ENCODE results near the gene PTPRN2.

The PTPRN2 gene

GRCh38 chr7:157816086-157816485 lies 771.5 kb downstream of the PTPRN2 start:
- no peak for DNase-seq
- no peak overlapping the region for H3K23ac ChIP-seq (ENCODE audit: low read length)
- no peak overlapping the region for H3K27ac ChIP-seq (ENCODE audit: low read depth, low read length)
- no peak overlapping the region for H4K5ac ChIP-seq (ENCODE audit: low read length)
- H3K36me3 ChIP-seq (ENCODE audit: control insufficient read depth, insufficient read depth, low read length) = no peaks in the 10 kb centered on the region
- no peaks in the 10 kb centered on the region for H3K79me1 ChIP-seq (ENCODE audit: low read length)
- H3K56ac ChIP-seq (ENCODE audit: low read length) = no peak overlapping the region
- no peak overlapping the region for H3K4ac ChIP-seq (ENCODE audit: low read depth, low read length)
- H3K4me1 ChIP-seq (ENCODE audit: control insufficient read depth, low read depth, low read length) = no peaks in the 10 kb centered on the region
- H3K4me2 ChIP-seq (ENCODE audit: low read length) = no peak overlapping the region
- H3K9ac ChIP-seq (ENCODE audit: low read length) = no peak overlapping the region
- no peak overlapping the region for H2AK5ac ChIP-seq (ENCODE audit: low read length)
- H3K4me3 ChIP-seq (ENCODE audit: low read length) = no peak overlapping the region
- no peaks in the 10 kb centered on the region for H3K27me3 ChIP-seq (ENCODE audit: insufficient read depth, low read length, poor library complexity)
- H2BK120ac ChIP-seq (ENCODE audit: low read depth, low read length) = no peak overlapping the region
- no peaks in the 10 kb centered on the region for H3K79me2 ChIP-seq (ENCODE audit: control insufficient read depth, insufficient read depth, low read length)
- WGBS (ENCODE audit: extremely low coverage, insufficient coverage, low lambda C conversion rate) = no CpG with 5 or more reads among the region's 12 CpGs
- H3K18ac ChIP-seq (ENCODE audit: low read length) = no peak overlapping the region
- no peak overlapping the region for H2BK15ac ChIP-seq (replicated peaks; ENCODE audit: low read depth)
- H4K8ac ChIP-seq (ENCODE audit: low read depth, low read length) = no peak overlapping the region
- H2BK5ac ChIP-seq (ENCODE audit: low read length) = no peak overlapping the region

- Histone ChIP-seq H3K18ac (ENCODE audit: low read length) (no peak overlapping the region), H3K4me2 (ENCODE audit: low read length) (no peak overlapping the region), H3K27ac (ENCODE audit: low read depth, low read length) (no peak overlapping the region), H2AK5ac (ENCODE audit: low read length) (no peak overlapping the region), H3K4me3 (ENCODE audit: low read length) (no peak overlapping the region), H4K8ac (ENCODE audit: low read depth, low read length) (no peak overlapping the region), H3K27me3 (ENCODE audit: insufficient read depth, low read length, poor library complexity) (no peaks in the 10 kb centered on the region), H3K4me1 (ENCODE audit: control insufficient read depth, low read depth, low read length) (no peaks in the 10 kb centered on the region), H2BK5ac (ENCODE audit: low read length) (no peak overlapping the region), H2BK120ac (ENCODE audit: low read depth, low read length) (no peak overlapping the region), H3K79me2 (ENCODE audit: control insufficient read depth, insufficient read depth, low read length) (no peaks in the 10 kb centered on the region), H3K23ac (ENCODE audit: low read length) (no peak overlapping the region), H2BK15ac (replicated peaks; ENCODE audit: low read depth) (no peak overlapping the region), H3K79me1 (ENCODE audit: low read length) (no peaks in the 10 kb centered on the region), H3K4ac (ENCODE audit: low read depth, low read length) (no peak overlapping the region), H3K9ac (ENCODE audit: low read length) (no peak overlapping the region), H3K36me3 (ENCODE audit: control insufficient read depth, insufficient read depth, low read length) (no peaks in the 10 kb centered on the region), H4K5ac (ENCODE audit: low read length) (no peak overlapping the region), H3K56ac (ENCODE audit: low read length) (no peak overlapping the region)
- no CpG with 5 or more reads among the region's 10 CpGs for WGBS (ENCODE audit: extremely low coverage, insufficient coverage, low lambda C conversion rate)
- no peak for DNase-seq
Observed at GRCh38 chr7:157815706-157816022, 772.0 kb downstream of the PTPRN2 start.

GRCh38 chr7:157814931-157815705 lies 772.5 kb downstream of the PTPRN2 start:
- H4K5ac ChIP-seq (ENCODE audit: low read length) = no peak overlapping the region
- H3K36me3 ChIP-seq (ENCODE audit: control insufficient read depth, insufficient read depth, low read length) = no peaks in the 10 kb centered on the region
- H3K9ac ChIP-seq (ENCODE audit: low read length) = no peak overlapping the region
- no peak overlapping the region for H2AK5ac ChIP-seq (ENCODE audit: low read length)
- H3K23ac ChIP-seq (ENCODE audit: low read length) = no peak overlapping the region
- WGBS (ENCODE audit: extremely low coverage, insufficient coverage, low lambda C conversion rate) = no CpG with 5 or more reads among the region's 28 CpGs
- no peak overlapping the region for H3K56ac ChIP-seq (ENCODE audit: low read length)
- H3K79me2 ChIP-seq (ENCODE audit: control insufficient read depth, insufficient read depth, low read length) = no peaks in the 10 kb centered on the region
- H2BK120ac ChIP-seq (ENCODE audit: low read depth, low read length) = no peak overlapping the region
- no peak overlapping the region for H3K27ac ChIP-seq (ENCODE audit: low read depth, low read length)
- no peaks in the 10 kb centered on the region for H3K79me1 ChIP-seq (ENCODE audit: low read length)
- no peak overlapping the region for H2BK15ac ChIP-seq (replicated peaks; ENCODE audit: low read depth)
- no peaks in the 10 kb centered on the region for H3K4me1 ChIP-seq (ENCODE audit: control insufficient read depth, low read depth, low read length)
- no peak overlapping the region for H3K18ac ChIP-seq (ENCODE audit: low read length)
- no peak for DNase-seq
- H3K4me3 ChIP-seq (ENCODE audit: low read length) = no peak overlapping the region
- no peak overlapping the region for H3K4me2 ChIP-seq (ENCODE audit: low read length)
- H3K27me3 ChIP-seq (ENCODE audit: insufficient read depth, low read length, poor library complexity) = no peaks in the 10 kb centered on the region
- H3K4ac ChIP-seq (ENCODE audit: low read depth, low read length) = no peak overlapping the region
- no peak overlapping the region for H4K8ac ChIP-seq (ENCODE audit: low read depth, low read length)
- H2BK5ac ChIP-seq (ENCODE audit: low read length) = no peak overlapping the region

GRCh38 chr7:157813741-157814661 lies 773.6 kb downstream of the PTPRN2 start:
- no peaks in the 10 kb centered on the region for H3K27me3 ChIP-seq (ENCODE audit: insufficient read depth, low read length, poor library complexity)
- H4K5ac ChIP-seq (ENCODE audit: low read length) = no peak overlapping the region
- H3K23ac ChIP-seq (ENCODE audit: low read length) = no peak overlapping the region
- no peaks in the 10 kb centered on the region for H3K36me3 ChIP-seq (ENCODE audit: control insufficient read depth, insufficient read depth, low read length)
- H3K9ac ChIP-seq (ENCODE audit: low read length) = no peak overlapping the region
- H3K56ac ChIP-seq (ENCODE audit: low read length) = no peak overlapping the region
- H3K4me3 ChIP-seq (ENCODE audit: low read length) = no peak overlapping the region
- no peak overlapping the region for H2BK15ac ChIP-seq (replicated peaks; ENCODE audit: low read depth)
- H3K79me1 ChIP-seq (ENCODE audit: low read length) = no peaks in the 10 kb centered on the region
- no peak overlapping the region for H3K18ac ChIP-seq (ENCODE audit: low read length)
- H2BK5ac ChIP-seq (ENCODE audit: low read length) = no peak overlapping the region
- no peak overlapping the region for H4K8ac ChIP-seq (ENCODE audit: low read depth, low read length)
- no peak overlapping the region for H3K27ac ChIP-seq (ENCODE audit: low read depth, low read length)
- no peak overlapping the region for H3K4me2 ChIP-seq (ENCODE audit: low read length)
- H3K4ac ChIP-seq (ENCODE audit: low read depth, low read length) = no peak overlapping the region
- no peaks in the 10 kb centered on the region for H3K79me2 ChIP-seq (ENCODE audit: control insufficient read depth, insufficient read depth, low read length)
- DNase-seq = no peak
- no peak overlapping the region for H2AK5ac ChIP-seq (ENCODE audit: low read length)
- no peaks in the 10 kb centered on the region for H3K4me1 ChIP-seq (ENCODE audit: control insufficient read depth, low read depth, low read length)
- H2BK120ac ChIP-seq (ENCODE audit: low read depth, low read length) = no peak overlapping the region
- WGBS (ENCODE audit: extremely low coverage, insufficient coverage, low lambda C conversion rate) = no CpG with 5 or more reads among the region's 46 CpGs

- no peak overlapping the region for H2BK15ac ChIP-seq (replicated peaks; ENCODE audit: low read depth)
- no peak overlapping the region for H3K23ac ChIP-seq (ENCODE audit: low read length)
- no peak overlapping the region for H2BK120ac ChIP-seq (ENCODE audit: low read depth, low read length)
- H3K79me1 ChIP-seq (ENCODE audit: low read length) = no peaks in the 10 kb centered on the region
- H3K56ac ChIP-seq (ENCODE audit: low read length) = no peak overlapping the region
- H4K8ac ChIP-seq (ENCODE audit: low read depth, low read length) = no peak overlapping the region
- WGBS (ENCODE audit: extremely low coverage, insufficient coverage, low lambda C conversion rate) = no CpG with 5 or more reads among the region's 17 CpGs
- no peak overlapping the region for H2AK5ac ChIP-seq (ENCODE audit: low read length)
- no peaks in the 10 kb centered on the region for H3K36me3 ChIP-seq (ENCODE audit: control insufficient read depth, insufficient read depth, low read length)
- no peak overlapping the region for H4K5ac ChIP-seq (ENCODE audit: low read length)
- no peak overlapping the region for H3K4me2 ChIP-seq (ENCODE audit: low read length)
- no peak overlapping the region for H3K4me3 ChIP-seq (ENCODE audit: low read length)
- no peaks in the 10 kb centered on the region for H3K4me1 ChIP-seq (ENCODE audit: control insufficient read depth, low read depth, low read length)
- no peaks in the 10 kb centered on the region for H3K27me3 ChIP-seq (ENCODE audit: insufficient read depth, low read length, poor library complexity)
- no peak overlapping the region for H3K18ac ChIP-seq (ENCODE audit: low read length)
- no peaks in the 10 kb centered on the region for H3K79me2 ChIP-seq (ENCODE audit: control insufficient read depth, insufficient read depth, low read length)
- no peak overlapping the region for H3K4ac ChIP-seq (ENCODE audit: low read depth, low read length)
- DNase-seq = no peak
- no peak overlapping the region for H3K27ac ChIP-seq (ENCODE audit: low read depth, low read length)
- H2BK5ac ChIP-seq (ENCODE audit: low read length) = no peak overlapping the region
- H3K9ac ChIP-seq (ENCODE audit: low read length) = no peak overlapping the region
Observed at GRCh38 chr7:157813053-157813452, 774.6 kb downstream of the PTPRN2 start.
